Measurements from ENCODE around the gene SPTB. TPM values are rescaled to one million over a fixed set of nuclear protein-coding genes. Genes with fewer than 3 reads are reported as not detected.
A peak's percentile ranks its signal among the peaks of the same experiment; 100 is the strongest.

Gene SPTB
- total RNA-seq, 1 experiment from 2014 or later: 2.3 TPM

GRCh38 chr14:64747327-64747726 lies 132.4 kb downstream of the SPTB start:
- Histone ChIP-seq H4K5ac (ENCODE audit: insufficient read length, low read depth, low read length) (no peak overlapping the region), H4K20me1 (ENCODE audit: control insufficient read depth, insufficient read depth, insufficient read length) (no peaks in the 10 kb centered on the region), H3T11ph (ENCODE audit: low read length) (no peak overlapping the region), H3K14ac (ENCODE audit: insufficient read depth, low read length) (no peak overlapping the region), H2BK20ac (ENCODE audit: low read depth, low read length, poor library complexity, severe bottlenecking) (no peak overlapping the region), H3K27me3 (ENCODE audit: insufficient read depth, low read length) (no peaks in the 10 kb centered on the region), H4K91ac (ENCODE audit: insufficient read length, low read depth, low read length) (no peak overlapping the region), H3K9ac (ENCODE audit: extremely low read depth, insufficient read length, low read length) (no peak overlapping the region), H2BK5ac (ENCODE audit: insufficient read length, low read length) (no peak overlapping the region), H3K9me3 (ENCODE audit: control insufficient read depth, low read depth, low read length) (no peaks in the 10 kb centered on the region), H3K79me1 (ENCODE audit: insufficient read depth, low read depth, low read length, poor library complexity, severe bottlenecking) (no peaks in the 10 kb centered on the region), H4K8ac (replicated peaks; ENCODE audit: insufficient read length, low read depth, low read length) (no peak overlapping the region), H3K23me2 (ENCODE audit: insufficient read length, low read depth, low read length, poor library complexity, severe bottlenecking) (no peaks in the 10 kb centered on the region), H2AK5ac (ENCODE audit: insufficient read length, low read length) (no peak overlapping the region), H3K4me2 (ENCODE audit: insufficient read depth, insufficient read length, low read length) (no peak overlapping the region), H3K4me1 (ENCODE audit: insufficient read depth, low read length) (no peaks in the 10 kb centered on the region), H3K79me2 (ENCODE audit: insufficient read depth, low read length) (no peaks in the 10 kb centered on the region), H3K27ac (ENCODE audit: insufficient read length, low read depth, low read length) (no peak overlapping the region), H3K56ac (ENCODE audit: insufficient read length, low read depth, low read length) (no peak overlapping the region), H3K23ac (ENCODE audit: insufficient read length, low read depth, low read length) (no peak overlapping the region), H3K18ac (ENCODE audit: insufficient read length, low read depth, low read length) (no peak overlapping the region), H2BK12ac (ENCODE audit: insufficient read length, low read depth, low read length) (no peak overlapping the region), H3K4ac (ENCODE audit: low read depth, low read length) (no peak overlapping the region), H2BK15ac (ENCODE audit: low read depth, low read length) (no peak overlapping the region), H2BK120ac (ENCODE audit: low read depth, low read length, poor library complexity, severe bottlenecking) (no peak overlapping the region), H2AFZ (ENCODE audit: low read length) (no peak overlapping the region)
- Mint-ChIP-seq H3K27ac (peak overlapping the region in 1 of 3 experiments; percentile 57; a peak in 2 of 7 replicates), H3K4me3 (no peak overlapping the region), H3K27me3 (ENCODE audit: low read depth) (no peaks in the 10 kb centered on the region), H3K4me1 (peaks cover 4 to 9% of the 10 kb centered on the region in 2 experiments; a peak in 1 of 4 replicates), H3K36me3 (ENCODE audit: insufficient read depth in 1 of 3, low read depth in 3 of 3) (peaks cover 25 to 43% (median 34%) of the 10 kb centered on the region in 3 experiments), H3K9me3 (no peaks in the 10 kb centered on the region)
- no CpG with 5 or more reads among the region's 5 CpGs for WGBS (ENCODE audit: extremely low coverage, insufficient read length, low lambda C conversion rate)
- TF ChIP-seq, protein P1, sequence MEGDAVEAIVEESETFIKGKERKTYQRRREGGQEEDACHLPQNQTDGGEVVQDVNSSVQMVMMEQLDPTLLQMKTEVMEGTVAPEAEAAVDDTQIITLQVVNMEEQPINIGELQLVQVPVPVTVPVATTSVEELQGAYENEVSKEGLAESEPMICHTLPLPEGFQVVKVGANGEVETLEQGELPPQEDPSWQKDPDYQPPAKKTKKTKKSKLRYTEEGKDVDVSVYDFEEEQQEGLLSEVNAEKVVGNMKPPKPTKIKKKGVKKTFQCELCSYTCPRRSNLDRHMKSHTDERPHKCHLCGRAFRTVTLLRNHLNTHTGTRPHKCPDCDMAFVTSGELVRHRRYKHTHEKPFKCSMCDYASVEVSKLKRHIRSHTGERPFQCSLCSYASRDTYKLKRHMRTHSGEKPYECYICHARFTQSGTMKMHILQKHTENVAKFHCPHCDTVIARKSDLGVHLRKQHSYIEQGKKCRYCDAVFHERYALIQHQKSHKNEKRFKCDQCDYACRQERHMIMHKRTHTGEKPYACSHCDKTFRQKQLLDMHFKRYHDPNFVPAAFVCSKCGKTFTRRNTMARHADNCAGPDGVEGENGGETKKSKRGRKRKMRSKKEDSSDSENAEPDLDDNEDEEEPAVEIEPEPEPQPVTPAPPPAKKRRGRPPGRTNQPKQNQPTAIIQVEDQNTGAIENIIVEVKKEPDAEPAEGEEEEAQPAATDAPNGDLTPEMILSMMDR (conservative IDR thresholded peaks at IDR 0.05): no peak
- DNase-seq: no peak
